Measurements from ENCODE around the gene SMARCD3.

GRCh38 chr7:151260883-151261282 is 12.4 kb upstream of the SMARCD3 start:
- no peak for TF ChIP-seq CTCF (IDR thresholded peaks at IDR 0.05)
- TF ChIP-seq POLR2AphosphoS5 (IDR thresholded peaks at IDR 0.05; ENCODE audit: low read depth, low read length), result no peak

Data from Panc1 (cell line).